ENCODE measurements around the gene CAMLG. TPM values are rescaled to one million over a fixed set of nuclear protein-coding genes. Genes with fewer than 3 reads are reported as not detected.

CAMLG gene
- total RNA-seq, 1 experiment from 2014 or later: 39.7 TPM

GRCh38 chr5:134736173-134736812, 2.1 kb upstream of the CAMLG start:
- Mint-ChIP-seq H3K4me1 (peaks cover 8% of the 10 kb centered on the region), H3K9me3 (no peaks in the 10 kb centered on the region), H3K27me3 (ENCODE audit: low read depth) (no peaks in the 10 kb centered on the region), H3K36me3 (peaks cover 4% of the 10 kb centered on the region), H3K27ac (no peak overlapping the region), H3K4me3 (no peak overlapping the region)
- ChIA-PET CTCF (interaction anchor here (0.9 to 2.5 kb wide), 2 partner anchors 149 to 484 kb away, joined by 3 to 6 read pairs; no protein-coding TSS in a partner anchor), POLR2A (no interaction called here)
- no peak for TF ChIP-seq USF2 (CRISPR knock-in tag; IDR thresholded peaks at IDR 0.05)
- no peak for TF ChIP-seq ETV6 (CRISPR knock-in tag; IDR thresholded peaks at IDR 0.05)
- no peak for TF ChIP-seq NFATC4 (CRISPR knock-in tag; IDR thresholded peaks at IDR 0.05)
- TF ChIP-seq RELA (CRISPR knock-in tag; IDR thresholded peaks at IDR 0.05; ENCODE audit: borderline replicate concordance): no peak
- no peak for TF ChIP-seq ZNF121 (CRISPR knock-in tag; IDR thresholded peaks at IDR 0.05)
- no peak for TF ChIP-seq AFF4 (CRISPR knock-in tag; IDR thresholded peaks at IDR 0.05; ENCODE audit: borderline replicate concordance)
- TF ChIP-seq CBFB (CRISPR knock-in tag; IDR thresholded peaks at IDR 0.05; ENCODE audit: low read depth): no peak
- no peak for TF ChIP-seq FOXK1 (CRISPR knock-in tag; IDR thresholded peaks at IDR 0.05)
- no peak for TF ChIP-seq NR3C1 (CRISPR knock-in tag; conservative IDR thresholded peaks at IDR 0.05; ENCODE audit: low read depth)
- no peak for TF ChIP-seq ZNF263 (CRISPR knock-in tag; IDR thresholded peaks at IDR 0.05; ENCODE audit: low read depth)
- no peak for TF ChIP-seq TCF7 (CRISPR knock-in tag; IDR thresholded peaks at IDR 0.05; ENCODE audit: low read depth)
- TF ChIP-seq ZMAT4 (CRISPR knock-in tag; IDR thresholded peaks at IDR 0.05): no peak
- no peak for TF ChIP-seq JUN (CRISPR knock-in tag; IDR thresholded peaks at IDR 0.05)
- no peak for TF ChIP-seq EMX1 (CRISPR knock-in tag; IDR thresholded peaks at IDR 0.05)
- TF ChIP-seq HMGA2 (CRISPR knock-in tag; IDR thresholded peaks at IDR 0.05): no peak
- DNase-seq (ENCODE audit: low spot score) (no peak), ATAC-seq (no peak)

- Mint-ChIP-seq H3K4me1 (peaks cover 8% of the 10 kb centered on the region), H3K36me3 (peaks cover 18% of the 10 kb centered on the region), H3K9me3 (no peaks in the 10 kb centered on the region), H3K27ac (peak overlapping the region; percentile 80), H3K4me3 (peak overlapping the region; percentile 95), H3K27me3 (ENCODE audit: low read depth) (no peaks in the 10 kb centered on the region)
- ChIA-PET CTCF (interaction anchor here (0.8 to 4.3 kb wide), 10 partner anchors 8 to 166 kb away, joined by 3 to 30 read pairs (median 7); partner anchors contain the start of genes DDX46 and PCBD2), POLR2A (interaction anchor here (0.5 to 1.3 kb wide), 9 partner anchors 19 to 513 kb away, joined by 3 to 12 read pairs (median 5); partner anchors contain the start of genes DDX46, PCBD2, PPP2CA and TXNDC15)
- DNase-seq (ENCODE audit: low spot score): no peak
- ATAC-seq: peak; percentile 5
- TF ChIP-seq GABPB1 (CRISPR knock-in tag; IDR thresholded peaks at IDR 0.05) (no peak), TEAD4 (CRISPR knock-in tag; IDR thresholded peaks at IDR 0.05) (no peak), ZNF263 (CRISPR knock-in tag; IDR thresholded peaks at IDR 0.05; ENCODE audit: low read depth) (no peak), ATF3 (CRISPR knock-in tag; conservative IDR thresholded peaks at IDR 0.05) (no peak), ZNF317 (CRISPR knock-in tag; IDR thresholded peaks at IDR 0.05; ENCODE audit: borderline replicate concordance, low read depth) (no peak), MLX (CRISPR knock-in tag; IDR thresholded peaks at IDR 0.05) (no peak), ATF1 (CRISPR knock-in tag; IDR thresholded peaks at IDR 0.05) (no peak), GTF2I (CRISPR knock-in tag; conservative IDR thresholded peaks at IDR 0.05) (no peak), NFE2L1 (CRISPR knock-in tag; IDR thresholded peaks at IDR 0.05) (no peak), E2F5 (CRISPR knock-in tag; IDR thresholded peaks at IDR 0.05) (no peak)
These were observed 764 bp downstream of the CAMLG start for GRCh38 chr5:134738963-134739661.
